SK-N-SH (cell line): ENCODE results near the gene PTPRF. TPM values are rescaled to one million over a fixed set of nuclear protein-coding genes. Genes with fewer than 3 reads are reported as not detected.

ENCODE experiments used
- CTCF ChIA-PET: fragments of 300-600, 350-600 bp; formaldehyde crosslinking; extraction: SDS; loops from one replicate; lab custom pipeline; 2021; lab: Yijun Ruan, JAX
- POLR2A ChIA-PET: fragments of 350-600 bp; sonication (Branson Sonifier 250); formaldehyde crosslinking; extraction: SDS; loops from one replicate; lab custom pipeline; 2020; ENCODE audit warnings: antibody characterized with exemption, inconsistent platforms; lab: Yijun Ruan, JAX
- DNase-seq: peaks from one replicate; pipeline ENCODE4 v3.0.0; 2012
- H2AFZ ChIP-seq: fragments of 200-600 bp; sonication (generic); 2 replicates; pipeline ENCODE4 v1.8.1; 2016; ENCODE audit warnings: antibody characterized with exemption, mild to moderate bottlenecking, low read depth
- H3F3A ChIP-seq: fragments of 200-600 bp; sonication (generic); replicated peaks from 2 replicates; pipeline ENCODE3; 2016; ENCODE audit warnings: antibody characterized with exemption, mild to moderate bottlenecking; ENCODE audit not compliant: insufficient read depth
- H3K27ac ChIP-seq, 2 experiments: fragments of 200-500 bp in 1 of 2; fragments of 200-600 bp in 1 of 2; sonication (Bioruptor generic) in 1 of 2; sonication (generic), shearing (Covaris generic) in 1 of 2; 2 replicates each; pipeline versions ENCODE4 v1.5.1 to v1.6.1; 2014 to 2016; ENCODE audit warnings: low read depth in 2 of 2, inconsistent platforms in 1 of 2, low read length in 1 of 2, mild to moderate bottlenecking in 1 of 2, mixed read lengths in 1 of 2
- H3K27me3 ChIP-seq: fragments of 200-600 bp; sonication (generic), shearing (Covaris generic); 2 replicates; pipeline ENCODE4 v1.6.1; 2016; ENCODE audit warnings: mixed run types; ENCODE audit not compliant: insufficient read depth
- H3K36me3 ChIP-seq, 2 experiments: fragments of 200-500 bp in 1 of 2; fragments of 200-600 bp in 1 of 2; sonication (Bioruptor generic) in 1 of 2; sonication (generic) in 1 of 2; replicated peaks in 1 of 2; 2 replicates each; pipeline versions ENCODE3 to v1.5.1; 2014 to 2016; ENCODE audit warnings: low read length in 1 of 2, mild to moderate bottlenecking in 1 of 2; ENCODE audit not compliant: insufficient read depth in 2 of 2, control insufficient read depth in 1 of 2
- H3K4me1 ChIP-seq, 2 experiments: fragments of 200-500 bp in 1 of 2; fragments of 200-600 bp in 1 of 2; sonication (Bioruptor generic) in 1 of 2; sonication (generic), shearing (Covaris generic) in 1 of 2; 2 replicates each; pipeline versions ENCODE4 v1.5.1 to v1.6.1; 2014 to 2016; ENCODE audit warnings: low read depth in 1 of 2, low read length in 1 of 2, mixed run types in 1 of 2; ENCODE audit not compliant: insufficient read depth in 2 of 2, control insufficient read depth in 1 of 2
- H3K4me2 ChIP-seq: fragments of 200-600 bp; sonication (generic), shearing (Covaris generic); 2 replicates; pipeline ENCODE4 v1.6.1; 2017; ENCODE audit warnings: mixed run types
- H3K4me3 ChIP-seq, 2 experiments: fragments of 200-500 bp in 1 of 2; fragments of 200-600 bp in 1 of 2; sonication (Bioruptor generic) in 1 of 2; sonication (generic), shearing (Covaris generic) in 1 of 2; 2 replicates each; pipeline versions ENCODE4 v1.5.1 to v1.8.1; 2014 to 2016; ENCODE audit warnings: low read depth in 2 of 2, inconsistent platforms in 1 of 2, low read length in 1 of 2, mild to moderate bottlenecking in 1 of 2, mixed read lengths in 1 of 2, moderate library complexity in 1 of 2
- H3K79me2 ChIP-seq: fragments of 200-600 bp; sonication (generic); 2 replicates; pipeline ENCODE4 v1.8.1; 2017; ENCODE audit warnings: mild to moderate bottlenecking; ENCODE audit not compliant: insufficient read depth
- H3K9ac ChIP-seq: fragments of 200-600 bp; sonication (generic); 2 replicates; pipeline ENCODE4 v1.6.1; 2017; ENCODE audit warnings: mixed run types
- H3K9me2 ChIP-seq: fragments of 200-600 bp; sonication (generic); 2 replicates; pipeline ENCODE4 v1.6.1; 2017; ENCODE audit warnings: mixed run types
- H3K9me3 ChIP-seq: fragments of 200-600 bp; sonication (generic); 2 replicates; pipeline ENCODE4 v1.6.1; 2017; ENCODE audit warnings: mixed run types, mild to moderate bottlenecking, moderate library complexity
- H4K20me1 ChIP-seq: fragments of 200-600 bp; sonication (generic); 2 replicates; pipeline ENCODE4 v1.6.1; 2017; ENCODE audit warnings: mild to moderate bottlenecking, mixed run types; ENCODE audit not compliant: insufficient read depth
- CHD2 ChIP-seq: fragments of 150-350 bp; IDR thresholded peaks from 2 replicates; pipeline ENCODE4 v1.6.1; 2018; ENCODE audit warnings: low read length; ENCODE audit not compliant: partially characterized antibody
- CTCF ChIP-seq: fragments of 200-600 bp; sonication (generic); IDR thresholded peaks from 2 replicates; pipeline ENCODE4 v1.6.1; 2017; ENCODE audit warnings: antibody characterized with exemption, mild to moderate bottlenecking, moderate library complexity
- ELF1 ChIP-seq: IDR thresholded peaks from 2 replicates; pipeline ENCODE4 v1.4.0; 2012
- EP300 ChIP-seq, 2 experiments: IDR thresholded peaks; 2 replicates each; pipeline versions ENCODE4 v1.4.0 to v1.6.1; 2012; ENCODE audit warnings: borderline replicate concordance in 1 of 2, low read depth in 1 of 2, low read length in 1 of 2
- EZH2phosphoT487 ChIP-seq: fragments of 200-600 bp; sonication (generic); IDR thresholded peaks from 2 replicates; pipeline ENCODE4 v1.6.1; 2017; ENCODE audit warnings: low read depth, mixed run types, mild to moderate bottlenecking, antibody characterized with exemption, moderate library complexity, borderline replicate concordance
- FOSL2 ChIP-seq: IDR thresholded peaks from 2 replicates; pipeline ENCODE4 v1.4.0; 2012; ENCODE audit warnings: low read depth, mild to moderate bottlenecking, moderate library complexity, borderline replicate concordance
- FOXJ3 ChIP-seq: sonication (generic); formaldehyde crosslinking; IDR thresholded peaks from 2 replicates; pipeline ENCODE4 v1.5.1; 2020; ENCODE audit warnings: mild to moderate bottlenecking, missing genetic modification reagents
- FOXM1 ChIP-seq: IDR thresholded peaks from 2 replicates; pipeline ENCODE4 v1.4.0; 2012; ENCODE audit warnings: low read depth, mild to moderate bottlenecking
- IRF3 ChIP-seq: fragments of 150-350 bp; IDR thresholded peaks from 2 replicates; pipeline ENCODE4 v1.6.1; 2016; ENCODE audit warnings: mild to moderate bottlenecking, low read depth, low read length
- JUND ChIP-seq: IDR thresholded peaks from 2 replicates; pipeline ENCODE4 v1.4.0; 2012
- MEF2A ChIP-seq: IDR thresholded peaks from 2 replicates; pipeline ENCODE4 v1.4.0; 2012; ENCODE audit warnings: low read depth, borderline replicate concordance
- NFIC ChIP-seq: IDR thresholded peaks from 2 replicates; pipeline ENCODE4 v1.4.0; 2012; ENCODE audit warnings: borderline replicate concordance
- POLR2AphosphoS5 ChIP-seq: IDR thresholded peaks from 2 replicates; pipeline ENCODE4 v1.6.1; 2012; ENCODE audit warnings: low read depth, low read length
- RCOR1 ChIP-seq: fragments of 150-350 bp; IDR thresholded peaks from 2 replicates; pipeline ENCODE4 v1.6.1; 2017; ENCODE audit warnings: antibody characterized with exemption, low read length
- REST ChIP-seq: IDR thresholded peaks from 2 replicates; pipeline ENCODE4 v1.6.1; 2012; ENCODE audit warnings: mild to moderate bottlenecking, low read depth, low read length, moderate library complexity
- RFX5 ChIP-seq: IDR thresholded peaks from 2 replicates; pipeline ENCODE4 v1.6.1; 2012; ENCODE audit warnings: mild to moderate bottlenecking, improper control_type of control experiment, low read length
- SMC3 ChIP-seq: IDR thresholded peaks from 2 replicates; pipeline ENCODE4 v1.6.1; 2012; ENCODE audit warnings: low read depth, low read length, improper control_type of control experiment
- TEAD4 ChIP-seq: IDR thresholded peaks from 2 replicates; pipeline ENCODE4 v1.4.0; 2012; ENCODE audit warnings: mild to moderate bottlenecking, borderline replicate concordance; ENCODE audit not compliant: insufficient read depth
- WGBS: methylation state at CpG from one replicate; pipeline ENCODE4 v1.1.6; 2017; ENCODE audit warnings: low lambda C conversion rate; 5-methylcytosine and 5-hydroxymethylcytosine counted together
- polyA plus RNA-seq, 3 experiments: library from polyadenylated mRNA; depleted of rRNA; stranded (reverse); fragments of >200 nt; gene quantifications; 2 replicates each; pipeline ENCODE4 v1.2.3, GENCODE V29; 2012
- TF ChIP-seq, protein P1 (sequence below): IDR thresholded peaks from 2 replicates; pipeline ENCODE4 v1.4.0; 2012; ENCODE audit warnings: low read depth, borderline replicate concordance

PTPRF gene
- polyA plus RNA-seq, 1 of the 3 experiments (the other 2 are of a cell fraction), result 72.7 TPM

GRCh38 chr1:43520100-43520778 lies 10.4 kb upstream of the PTPRF start:
- Histone ChIP-seq H3K27ac (no peak overlapping the region), H3K9ac (no peak overlapping the region), H3K9me2 (no peaks in the 10 kb centered on the region), H3K4me2 (no peak overlapping the region), H4K20me1 (no peaks in the 10 kb centered on the region), H3K27me3 (no peaks in the 10 kb centered on the region), H3K79me2 (no peaks in the 10 kb centered on the region), H3K4me3 (no peak overlapping the region), H3K9me3 (no peaks in the 10 kb centered on the region), H3K4me1 (no peaks in the 10 kb centered on the region; a peak in 1 of 4 replicates), H3F3A (no peaks in the 10 kb centered on the region), H2AFZ (no peak overlapping the region), H3K36me3 (no peaks in the 10 kb centered on the region)
- CTCF ChIA-PET, result interaction anchor here (0.9 to 2.0 kb wide), 3 partner anchors 8 to 527 kb away, joined by 3 to 10 read pairs (median 3); partner anchors contain the start of gene PTPRF
- 45% methylated on average over 3 of the region's 3 CpGs for WGBS
- no peak for TF ChIP-seq REST
- no peak for TF ChIP-seq SMC3
- TF ChIP-seq EP300 (IDR thresholded peaks at IDR 0.05; ENCODE audit: borderline replicate concordance in 1 of 2, low read depth in 1 of 2, low read length in 1 of 2), result no peak
- TF ChIP-seq RFX5, result no peak
- TF ChIP-seq CTCF, result no peak
- no peak for TF ChIP-seq ELF1
- no peak for TF ChIP-seq JUND
- TF ChIP-seq CHD2, result no peak
- TF ChIP-seq, protein P1, sequence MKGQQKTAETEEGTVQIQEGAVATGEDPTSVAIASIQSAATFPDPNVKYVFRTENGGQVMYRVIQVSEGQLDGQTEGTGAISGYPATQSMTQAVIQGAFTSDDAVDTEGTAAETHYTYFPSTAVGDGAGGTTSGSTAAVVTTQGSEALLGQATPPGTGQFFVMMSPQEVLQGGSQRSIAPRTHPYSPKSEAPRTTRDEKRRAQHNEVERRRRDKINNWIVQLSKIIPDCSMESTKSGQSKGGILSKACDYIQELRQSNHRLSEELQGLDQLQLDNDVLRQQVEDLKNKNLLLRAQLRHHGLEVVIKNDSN, result no peak
- TF ChIP-seq FOSL2, result no peak
- POLR2A ChIA-PET, result no interaction called here
- DNase-seq, result no peak

DNA sequence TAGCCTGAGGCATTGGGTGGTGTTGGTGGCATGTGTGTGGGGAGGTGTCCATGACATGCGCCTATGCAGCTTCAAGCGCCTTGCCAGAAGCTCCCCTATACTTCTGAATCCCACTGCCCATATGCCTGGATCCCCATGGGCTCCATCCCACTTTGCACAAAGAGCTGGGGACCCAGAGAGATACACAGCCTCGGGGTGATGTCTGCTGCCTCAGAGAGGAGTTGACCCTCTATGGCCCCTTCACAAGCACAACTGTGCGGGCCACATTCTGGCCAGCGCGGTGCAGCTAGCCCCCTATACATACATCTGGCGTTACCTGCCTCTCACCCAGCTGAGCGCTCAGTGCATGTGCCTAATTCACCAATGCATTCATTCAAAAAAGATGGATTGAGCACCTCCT lies 9.6 kb upstream of the PTPRF start:
- no peaks in the 10 kb centered on the region; a peak in 1 of 4 replicates for H3K4me1 ChIP-seq
- no peak overlapping the region for H3K4me3 ChIP-seq
- no peaks in the 10 kb centered on the region for H3K36me3 ChIP-seq
- H2AFZ ChIP-seq, result no peak overlapping the region
- H3K27me3 ChIP-seq, result no peaks in the 10 kb centered on the region
- no peak for TF ChIP-seq TEAD4
- no peak for TF ChIP-seq RCOR1
- TF ChIP-seq MEF2A, result no peak
- no peak for TF ChIP-seq FOXM1
- TF ChIP-seq POLR2AphosphoS5, result no peak
- no peak for TF ChIP-seq NFIC
- TF ChIP-seq IRF3, result no peak
- no peak for TF ChIP-seq EZH2phosphoT487
- TF ChIP-seq FOXJ3 (CRISPR knock-in tag), result no peak
- H3F3A ChIP-seq, result no peaks in the 10 kb centered on the region
- H3K4me2 ChIP-seq, result no peak overlapping the region
- 75% methylated on average over 2 of the region's 8 CpGs for WGBS
- H3K9me3 ChIP-seq, result no peaks in the 10 kb centered on the region
- no peak for DNase-seq
- H3K27ac ChIP-seq, result no peak overlapping the region
- no peaks in the 10 kb centered on the region for H4K20me1 ChIP-seq
- no peaks in the 10 kb centered on the region for H3K79me2 ChIP-seq
- ChIA-PET POLR2A (no interaction called here), CTCF (interaction anchor here (1.0 to 2.0 kb wide), 3 partner anchors 9 to 526 kb away, joined by 3 to 10 read pairs (median 5); partner anchors contain the start of gene PTPRF)
- H3K9me2 ChIP-seq, result no peaks in the 10 kb centered on the region
- no peak overlapping the region for H3K9ac ChIP-seq
